Measurements from ENCODE around the gene COG4. TPM values are rescaled to one million over a fixed set of nuclear protein-coding genes. Genes with fewer than 3 reads are reported as not detected.

COG4 gene
- total RNA-seq, 2 donors from 2014 or later: 44.2 to 46.7 TPM

DNA sequence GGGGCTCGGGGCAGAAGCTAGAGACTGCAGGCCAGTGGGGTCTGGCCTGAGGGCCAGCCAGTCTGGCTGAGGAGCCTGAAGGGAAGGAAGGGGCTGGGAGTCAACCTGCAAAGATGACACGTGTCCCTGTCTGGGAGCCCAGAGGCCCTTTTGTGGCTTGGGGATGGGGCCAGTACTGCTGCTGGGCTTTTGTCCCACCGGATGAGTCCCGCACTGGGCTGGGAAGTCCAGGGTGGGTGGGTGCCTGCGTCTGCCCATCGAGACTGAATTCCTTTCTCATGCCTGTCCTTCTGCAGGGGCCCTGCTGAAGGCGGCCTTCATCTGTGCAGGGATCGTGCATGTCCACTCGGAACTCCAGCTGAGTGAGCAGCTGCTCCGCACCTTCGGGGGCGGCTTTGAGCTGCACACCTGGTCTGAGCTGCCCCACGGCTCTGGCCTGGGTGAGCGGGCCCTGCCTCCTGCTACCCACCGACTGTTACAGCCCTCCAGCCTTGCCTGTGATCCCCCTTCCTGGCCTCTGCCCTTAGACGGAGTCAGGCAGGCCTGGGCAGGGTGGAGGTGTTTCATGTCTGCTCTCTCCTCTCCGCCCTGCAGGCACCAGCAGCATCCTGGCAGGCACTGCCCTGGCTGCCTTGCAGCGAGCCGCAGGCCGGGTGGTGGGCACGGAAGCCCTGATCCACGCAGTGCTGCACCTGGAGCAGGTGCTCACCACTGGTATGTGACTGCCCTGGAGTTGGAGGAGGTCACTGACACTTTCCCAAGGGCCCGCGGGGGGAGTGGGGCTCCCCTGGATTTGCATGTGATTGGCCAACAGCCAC lies 48.1 kb downstream of the COG4 start:
- H3K27me3 ChIP-seq (replicated peaks; ENCODE audit: insufficient read depth): no peaks in the 10 kb centered on the region
- ATAC-seq (ENCODE audit: insufficient number of reproducible peaks, low FRiP score, low read depth): no peak

DNA sequence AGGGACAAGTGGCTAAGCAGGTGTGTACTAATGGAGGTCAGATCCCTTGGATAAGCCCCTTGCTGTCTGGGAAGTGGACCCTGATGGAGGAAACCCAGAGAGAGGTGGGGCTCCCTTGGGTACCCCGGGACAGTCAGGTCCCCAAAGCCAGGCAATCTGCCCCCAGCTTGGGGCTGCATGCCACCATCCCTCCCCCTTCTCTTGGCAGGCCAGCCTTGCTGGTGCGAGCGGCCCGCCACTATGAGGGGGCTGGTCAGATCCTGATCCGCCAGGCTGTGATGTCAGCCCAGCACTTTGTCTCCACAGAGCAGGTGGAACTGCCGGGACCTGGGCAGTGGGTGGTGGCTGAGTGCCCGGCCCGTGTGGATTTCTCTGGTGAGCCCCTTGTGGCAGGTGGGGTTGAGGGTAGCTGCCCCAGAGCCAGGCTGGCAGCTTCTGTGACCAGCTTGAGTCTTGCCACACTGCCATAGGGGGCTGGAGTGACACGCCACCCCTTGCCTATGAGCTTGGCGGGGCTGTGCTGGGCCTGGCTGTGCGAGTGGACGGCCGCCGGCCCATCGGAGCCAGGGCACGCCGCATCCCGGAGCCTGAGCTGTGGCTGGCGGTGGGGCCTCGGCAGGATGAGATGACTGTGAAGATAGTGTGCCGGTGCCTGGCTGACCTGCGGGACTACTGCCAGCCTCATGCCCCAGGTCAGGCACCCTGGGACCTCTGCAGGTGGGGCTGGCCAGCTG lies 48.9 kb downstream of the COG4 start:
- Histone ChIP-seq H3K4me3 (no peak overlapping the region), H3K36me3 (peaks cover 31% of the 10 kb centered on the region), H3K4me1 (ENCODE audit: control insufficient read depth in 1 of 2, low read depth in 2 of 2) (peaks cover 0 to 12% of the 10 kb centered on the region in 2 donors), H3K9me3 (no peaks in the 10 kb centered on the region), H3K27me3 (replicated peaks; ENCODE audit: insufficient read depth) (no peaks in the 10 kb centered on the region), H3K27ac (no peak overlapping the region)
- DNase-seq (ENCODE audit: low spot score): no peak
- ATAC-seq (ENCODE audit: insufficient number of reproducible peaks, low FRiP score, low read depth): no peak
- TF ChIP-seq, protein P1, sequence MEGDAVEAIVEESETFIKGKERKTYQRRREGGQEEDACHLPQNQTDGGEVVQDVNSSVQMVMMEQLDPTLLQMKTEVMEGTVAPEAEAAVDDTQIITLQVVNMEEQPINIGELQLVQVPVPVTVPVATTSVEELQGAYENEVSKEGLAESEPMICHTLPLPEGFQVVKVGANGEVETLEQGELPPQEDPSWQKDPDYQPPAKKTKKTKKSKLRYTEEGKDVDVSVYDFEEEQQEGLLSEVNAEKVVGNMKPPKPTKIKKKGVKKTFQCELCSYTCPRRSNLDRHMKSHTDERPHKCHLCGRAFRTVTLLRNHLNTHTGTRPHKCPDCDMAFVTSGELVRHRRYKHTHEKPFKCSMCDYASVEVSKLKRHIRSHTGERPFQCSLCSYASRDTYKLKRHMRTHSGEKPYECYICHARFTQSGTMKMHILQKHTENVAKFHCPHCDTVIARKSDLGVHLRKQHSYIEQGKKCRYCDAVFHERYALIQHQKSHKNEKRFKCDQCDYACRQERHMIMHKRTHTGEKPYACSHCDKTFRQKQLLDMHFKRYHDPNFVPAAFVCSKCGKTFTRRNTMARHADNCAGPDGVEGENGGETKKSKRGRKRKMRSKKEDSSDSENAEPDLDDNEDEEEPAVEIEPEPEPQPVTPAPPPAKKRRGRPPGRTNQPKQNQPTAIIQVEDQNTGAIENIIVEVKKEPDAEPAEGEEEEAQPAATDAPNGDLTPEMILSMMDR (IDR thresholded peaks at IDR 0.05): no peak

More for the DNA sequence above, 48.1 kb downstream of the COG4 start:
- H3K27ac ChIP-seq: no peak overlapping the region
- no peak overlapping the region for H3K4me3 ChIP-seq
- H3K36me3 ChIP-seq: peaks cover 39% of the 10 kb centered on the region
- no peaks in the 10 kb centered on the region for H3K9me3 ChIP-seq
- peaks cover 0 to 12% of the 10 kb centered on the region in 2 donors for H3K4me1 ChIP-seq (ENCODE audit: control insufficient read depth in 1 of 2, low read depth in 2 of 2)
- TF ChIP-seq, protein P1 (IDR thresholded peaks at IDR 0.05): no peak
- DNase-seq (ENCODE audit: low spot score): no peak

DNA sequence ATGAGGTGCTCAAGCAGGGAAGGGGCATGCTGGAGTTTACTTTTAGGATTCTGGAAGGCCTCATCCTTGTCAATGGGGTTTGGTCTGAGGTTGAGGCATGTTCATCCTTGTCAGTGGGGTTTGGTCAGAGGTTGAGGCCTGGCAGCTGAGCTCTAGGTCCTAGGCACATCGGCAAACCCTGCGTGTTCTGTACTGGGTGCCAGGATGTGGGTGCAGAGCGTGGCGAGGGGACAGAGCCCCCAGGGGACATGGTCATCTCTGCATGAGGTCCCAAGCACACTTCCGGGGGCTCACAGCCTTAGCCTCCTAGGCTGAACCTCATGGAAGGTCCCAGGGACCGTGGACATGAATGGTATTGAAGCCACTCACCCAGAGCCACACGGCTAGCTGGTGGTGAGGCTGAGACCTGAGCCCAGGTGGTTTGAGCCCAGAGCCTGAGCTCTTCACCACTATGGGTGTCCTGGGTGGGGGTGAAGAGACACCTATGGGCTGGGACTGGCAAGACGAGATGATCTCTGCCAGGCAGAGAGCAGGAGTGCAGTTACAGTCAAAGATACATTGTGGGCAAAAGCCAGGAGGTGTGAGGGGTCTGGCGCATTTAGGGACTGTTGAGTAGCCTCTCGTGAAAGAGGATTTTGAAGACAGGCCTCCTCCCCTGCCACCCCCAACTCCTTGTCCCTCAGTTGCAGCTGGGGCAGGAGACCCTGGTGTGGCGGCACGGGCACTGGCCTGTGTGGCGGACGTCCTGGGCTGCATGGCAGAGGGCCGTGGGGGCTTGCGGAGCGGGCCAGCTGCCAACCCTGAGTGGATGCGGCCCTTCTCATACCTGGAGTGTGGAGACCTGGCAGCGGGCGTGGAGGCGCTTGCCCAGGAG lies 49.7 kb downstream of the COG4 start:
- ATAC-seq (ENCODE audit: insufficient number of reproducible peaks, low FRiP score, low read depth) (no peak), DNase-seq (ENCODE audit: low spot score) (no peak)
- TF ChIP-seq, protein P1 (IDR thresholded peaks at IDR 0.05): no peak
- Histone ChIP-seq H3K4me3 (no peak overlapping the region), H3K4me1 (ENCODE audit: control insufficient read depth in 1 of 2, low read depth in 2 of 2) (peaks cover 0 to 12% of the 10 kb centered on the region in 2 donors), H3K27me3 (replicated peaks; ENCODE audit: insufficient read depth) (no peaks in the 10 kb centered on the region), H3K27ac (no peak overlapping the region), H3K9me3 (no peaks in the 10 kb centered on the region), H3K36me3 (peaks cover 26% of the 10 kb centered on the region)

DNA sequence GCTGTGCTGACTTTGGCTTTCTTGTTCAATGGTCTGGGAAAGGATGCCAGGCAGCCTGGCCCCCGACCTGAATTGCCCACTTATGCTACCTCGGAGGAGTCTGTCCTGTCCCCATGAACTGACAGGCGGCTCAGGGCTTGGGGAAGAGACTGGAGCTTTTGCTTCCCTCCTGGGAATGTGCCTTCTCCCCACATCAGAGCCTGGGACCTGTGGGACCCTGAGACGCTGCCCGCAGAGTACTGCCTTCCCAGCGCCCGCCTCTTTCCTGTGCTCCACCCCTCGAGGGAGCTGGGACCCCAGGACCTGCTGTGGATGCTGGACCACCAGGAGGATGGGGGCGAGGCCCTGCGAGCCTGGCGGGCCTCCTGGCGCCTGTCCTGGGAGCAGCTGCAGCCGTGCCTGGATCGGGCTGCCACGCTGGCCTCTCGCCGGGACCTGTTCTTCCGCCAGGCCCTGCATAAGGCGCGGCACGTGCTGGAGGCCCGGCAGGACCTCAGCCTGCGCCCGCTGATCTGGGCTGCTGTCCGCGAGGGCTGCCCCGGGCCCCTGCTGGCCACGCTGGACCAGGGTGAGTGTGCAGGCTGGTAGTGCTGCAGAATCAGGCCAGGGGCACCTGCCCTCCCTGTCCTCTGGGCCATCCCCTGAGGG lies 50.4 kb downstream of the COG4 start:
- Histone ChIP-seq H3K4me3 (no peak overlapping the region), H3K27me3 (replicated peaks; ENCODE audit: insufficient read depth) (no peaks in the 10 kb centered on the region), H3K36me3 (peaks cover 26% of the 10 kb centered on the region), H3K4me1 (ENCODE audit: control insufficient read depth in 1 of 2, low read depth in 2 of 2) (peaks cover 0 to 12% of the 10 kb centered on the region in 2 donors), H3K27ac (no peak overlapping the region), H3K9me3 (no peaks in the 10 kb centered on the region)
- no peak for ATAC-seq (ENCODE audit: insufficient number of reproducible peaks, low FRiP score, low read depth)
- no peak for DNase-seq (ENCODE audit: low spot score)
- TF ChIP-seq, protein P1 (IDR thresholded peaks at IDR 0.05): no peak
